Adipose tissue (tissue), 3 donors: ENCODE data around the gene CPAMD8. TPM values are rescaled to one million over a fixed set of nuclear protein-coding genes. Genes with fewer than 3 reads are reported as not detected.
"Not testable (repeated sequence)": the region's sequence is repeated elsewhere in the genome, so short reads cannot be mapped to it uniquely, and the experiment has no call there.

ENCODE experiments used
- H3K27ac ChIP-seq: one replicate; pipeline ENCODE4 v1.5.1; 2013; ENCODE audit warnings: low read depth, low read length
- WGBS, 3 donors: extraction: QIAGEN DNeasy Blood & Tissue Kit; methylation state at CpG; one replicate each; pipeline ENCODE4 v1.1.7; 2013; 5-methylcytosine and 5-hydroxymethylcytosine counted together
- polyA plus RNA-seq, 3 donors: library from polyadenylated mRNA; stranded (reverse); fragments of 200-250 nt; gene quantifications; one replicate each; pipeline ENCODE4 v1.2.3, GENCODE V29; 2013
- donor health status: healthy with polysubstance abuse.
- donor health status: Bipolar disorder and iron deficiency.
- donor health status: healthy.

Gene CPAMD8
- polyA plus RNA-seq, 3 donors, result 1.5 to 56.2 (median 9.6) TPM

- 48 to 78% (median 76%) methylated on average over 20 of the region's 20 CpGs for WGBS, 3 donors
- not testable (repeated sequence) for H3K27ac ChIP-seq
Observed at GRCh38 chr19:16960996-16961822, 65.4 kb downstream of the CPAMD8 start.

GRCh38 chr19:16958277-16958676 is 68.3 kb downstream of the CPAMD8 start:
- not testable (repeated sequence) for H3K27ac ChIP-seq

- WGBS, 3 donors, result 61 to 76% (median 63%) methylated on average over 4 of the region's 4 CpGs
- no peak overlapping the region for H3K27ac ChIP-seq
Observed at GRCh38 chr19:16957855-16958254, 68.8 kb downstream of the CPAMD8 start.

GRCh38 chr19:16957151-16957701 is 69.4 kb downstream of the CPAMD8 start:
- no peak overlapping the region for H3K27ac ChIP-seq
- 18 to 28% (median 24%) methylated on average over 9 of the region's 9 CpGs for WGBS, 3 donors

GRCh38 chr19:16955161-16955560 is 71.4 kb downstream of the CPAMD8 start:
- 62 to 73% (median 73%) methylated on average over 4 of the region's 4 CpGs for WGBS, 3 donors
- H3K27ac ChIP-seq, result no peak overlapping the region

GRCh38 chr19:16952046-16952445 is 74.6 kb downstream of the CPAMD8 start:
- WGBS, 3 donors, result 92 to 98% (median 93%) methylated on average over 9 of the region's 9 CpGs
- no peak overlapping the region for H3K27ac ChIP-seq

- 86 to 92% (median 90%) methylated on average over 6 of the region's 6 CpGs for WGBS, 3 donors
- H3K27ac ChIP-seq, result no peak overlapping the region
Observed at GRCh38 chr19:16951529-16951928, 75.1 kb downstream of the CPAMD8 start.

DNA sequence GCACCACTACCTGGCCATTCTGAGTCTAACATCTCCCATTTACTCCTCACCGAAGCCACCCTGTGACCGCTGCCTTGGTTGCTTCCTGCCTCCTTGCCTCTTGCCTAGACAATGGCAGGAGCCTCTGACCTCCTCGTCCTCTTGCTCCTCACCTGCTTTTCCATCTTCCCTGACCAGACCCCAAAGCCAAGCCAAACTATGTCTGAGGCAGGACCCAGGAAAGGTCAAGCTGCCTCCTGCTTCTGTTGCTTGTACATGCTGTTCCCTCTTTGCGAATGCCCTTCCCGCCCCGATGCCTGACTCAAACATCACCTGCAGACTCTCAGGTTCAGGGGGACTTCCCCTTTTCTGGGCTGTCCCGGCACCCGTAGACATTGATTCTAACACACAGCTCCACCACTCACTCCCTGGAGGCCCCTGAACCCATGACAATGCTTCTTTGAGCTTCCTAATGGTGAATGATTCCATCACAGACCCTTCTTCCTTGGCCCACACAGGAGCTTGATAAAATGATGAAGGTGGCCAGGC is 77.0 kb downstream of the CPAMD8 start:
- no peak overlapping the region for H3K27ac ChIP-seq
- 79 to 92% (median 85%) methylated on average over 8 of the region's 8 CpGs for WGBS, 3 donors

DNA sequence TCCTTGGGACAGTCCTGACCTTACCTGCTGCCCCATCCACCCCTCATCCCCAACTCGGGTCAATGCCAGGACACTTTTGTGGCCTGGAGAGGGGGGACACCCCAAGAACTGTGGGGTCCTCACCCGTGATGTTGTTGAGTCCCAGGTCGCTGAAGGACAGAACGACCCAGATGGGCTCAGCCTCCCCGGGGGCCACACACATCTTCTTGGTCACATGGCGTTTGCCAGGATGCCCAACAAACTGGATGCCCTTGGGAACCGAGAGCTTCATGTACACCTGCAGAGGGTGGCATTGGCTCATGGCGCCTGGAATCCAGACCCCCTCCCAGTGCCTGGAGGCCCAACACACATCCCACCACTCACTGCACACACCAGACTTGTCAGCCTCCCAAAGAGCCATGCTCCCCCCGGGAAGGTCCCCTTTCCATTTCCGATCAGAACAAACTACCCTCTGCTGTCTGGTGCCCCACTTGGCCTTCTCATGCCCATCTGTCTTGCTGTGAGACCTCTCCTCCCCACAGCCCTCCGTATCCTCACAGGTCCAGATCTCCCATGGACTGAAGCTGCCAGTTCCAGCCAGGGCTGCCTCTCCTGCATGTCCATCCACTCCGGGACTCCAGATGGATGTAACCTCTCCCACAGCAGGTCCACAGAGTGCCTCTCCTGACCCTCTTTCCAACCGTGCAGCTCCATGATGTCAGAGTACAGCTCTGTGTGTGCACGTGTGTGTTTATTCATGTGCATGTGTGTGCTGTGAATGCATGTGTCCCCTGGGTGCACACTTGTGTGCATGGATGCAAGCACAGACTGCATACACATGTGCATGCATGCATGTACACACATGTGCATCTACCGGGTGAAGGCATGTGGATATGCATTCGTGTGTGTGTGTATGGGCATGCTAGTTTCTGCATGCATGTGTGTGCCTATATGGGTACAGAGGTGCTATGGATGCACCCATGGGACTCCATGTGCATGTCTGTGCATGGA is 79.4 kb downstream of the CPAMD8 start:
- WGBS, 3 donors, result 84 to 94% (median 89%) methylated on average over 16 of the region's 16 CpGs
- no peak overlapping the region for H3K27ac ChIP-seq

GRCh38 chr19:16945762-16946465 is 80.7 kb downstream of the CPAMD8 start:
- 79 to 93% (median 84%) methylated on average over 8 of the region's 8 CpGs for WGBS, 3 donors

GRCh38 chr19:16945364-16945714 is 81.3 kb downstream of the CPAMD8 start:
- WGBS, 3 donors, result 83 to 93% (median 89%) methylated on average over 11 of the region's 11 CpGs
- no peak overlapping the region for H3K27ac ChIP-seq

More at GRCh38 chr19:16945762-16946465, 80.7 kb downstream of the CPAMD8 start:
- H3K27ac ChIP-seq, result no peak overlapping the region

- no peak overlapping the region for H3K27ac ChIP-seq
- 82 to 93% (median 85%) methylated on average over 14 of the region's 14 CpGs for WGBS, 3 donors
Observed at GRCh38 chr19:16944626-16945363, 81.8 kb downstream of the CPAMD8 start.

DNA sequence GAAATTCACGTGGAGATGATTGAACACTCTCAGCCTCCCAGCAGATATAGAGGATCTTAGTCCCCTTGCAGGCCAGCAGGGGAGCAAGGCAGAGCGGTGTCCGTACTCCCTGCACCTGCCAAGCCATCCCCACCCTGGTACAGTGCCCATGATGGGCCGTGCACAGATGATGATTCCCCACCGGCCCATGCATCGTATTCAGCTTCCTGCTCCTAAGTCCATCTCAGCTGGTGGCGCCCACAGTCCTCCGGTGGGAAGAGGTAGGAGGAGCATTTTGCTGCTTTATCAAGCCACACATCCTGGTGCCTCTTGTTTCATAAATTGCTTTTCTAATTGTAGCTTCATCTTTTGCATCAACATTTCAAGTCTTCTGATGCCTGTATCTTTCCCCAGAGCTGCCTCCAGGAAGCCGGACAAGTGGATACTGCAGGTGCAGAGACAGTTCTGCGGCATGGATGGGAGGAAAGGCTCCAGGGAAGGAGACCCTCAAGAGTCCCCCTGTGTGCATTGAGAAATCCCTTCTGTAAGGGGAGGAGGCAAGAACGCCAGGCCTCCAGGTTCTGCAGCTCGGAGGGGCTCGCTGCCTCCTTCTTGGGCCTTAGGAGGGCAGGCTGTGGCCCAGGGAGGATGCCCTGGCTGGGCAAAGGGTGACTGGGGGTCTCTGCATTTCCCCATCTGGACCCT is 82.5 kb downstream of the CPAMD8 start:
- 76 to 90% (median 88%) methylated on average over 13 of the region's 13 CpGs for WGBS, 3 donors

GRCh38 chr19:16943090-16943489 is 83.5 kb downstream of the CPAMD8 start:
- WGBS, 3 donors, result 94 to 95% (median 95%) methylated on average over 7 of the region's 7 CpGs
- not testable (repeated sequence) for H3K27ac ChIP-seq

More for the DNA sequence above, 82.5 kb downstream of the CPAMD8 start:
- H3K27ac ChIP-seq, result no peak overlapping the region

DNA sequence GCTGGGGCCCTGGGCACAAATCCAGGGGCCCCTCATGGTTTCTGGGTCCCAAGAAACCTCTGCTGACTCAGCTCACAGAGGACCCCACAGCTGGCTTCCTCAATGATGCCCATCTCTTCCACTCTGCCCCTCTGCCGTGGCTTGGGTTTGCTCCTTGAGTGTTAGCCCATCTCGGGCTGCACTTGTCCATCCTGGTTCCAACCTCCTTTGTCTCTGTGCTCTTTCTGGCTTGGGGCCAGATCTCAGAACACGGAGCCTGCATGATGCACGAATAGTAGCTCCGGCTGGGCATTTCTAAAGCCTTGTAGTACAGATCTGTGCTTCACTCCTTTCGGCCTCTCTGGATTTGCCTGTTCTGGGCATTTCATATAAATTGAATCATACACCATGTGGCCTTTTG is 84.0 kb downstream of the CPAMD8 start:
- H3K27ac ChIP-seq, result no peak overlapping the region
- WGBS, 3 donors, result 70 to 74% (median 73%) methylated on average over 6 of the region's 6 CpGs

DNA sequence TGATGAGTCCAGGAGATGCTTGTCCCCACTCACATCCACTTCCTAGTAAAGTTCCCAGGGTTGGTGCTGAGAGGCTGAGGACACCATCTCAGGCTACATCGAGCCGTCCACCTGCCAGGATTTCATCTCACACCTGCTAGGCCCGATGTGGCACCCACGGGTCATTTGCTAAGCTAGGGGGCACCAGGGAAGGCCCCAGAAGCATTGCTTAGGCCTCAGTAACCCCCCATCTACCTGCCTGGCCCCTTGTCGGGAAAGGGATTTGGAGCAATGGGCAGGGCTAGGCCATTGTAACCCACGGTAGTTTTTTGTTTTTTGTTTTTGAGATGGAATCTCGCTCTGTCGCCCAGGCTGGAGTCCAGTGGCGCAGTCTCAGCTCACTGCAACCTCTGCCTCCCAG is 86.0 kb downstream of the CPAMD8 start:
- 85 to 97% (median 89%) methylated on average over 9 of the region's 9 CpGs for WGBS, 3 donors
- H3K27ac ChIP-seq, result no peak overlapping the region

DNA sequence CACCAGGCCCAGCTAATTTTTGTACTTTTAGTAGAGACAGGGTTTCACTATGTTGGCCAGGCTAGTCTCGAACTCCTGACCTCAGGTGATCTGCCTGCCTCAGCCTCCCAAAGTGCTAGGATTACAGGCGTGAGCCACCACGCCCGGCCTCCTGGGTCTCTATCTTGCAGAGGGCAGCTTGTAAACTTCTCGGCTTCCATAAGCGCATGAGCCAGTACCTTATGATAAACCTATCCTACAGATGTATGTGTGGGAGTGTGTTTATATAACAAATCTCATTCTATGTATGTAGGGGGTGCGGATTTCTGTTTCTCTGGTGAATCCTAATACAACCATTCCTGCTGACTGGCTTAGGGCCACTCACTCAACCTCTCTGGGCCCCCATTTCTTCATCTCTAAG is 86.5 kb downstream of the CPAMD8 start:
- WGBS, 3 donors, result 90 to 95% (median 93%) methylated on average over 7 of the region's 7 CpGs
- not testable (repeated sequence) for H3K27ac ChIP-seq
